HepG2 (cell line): ENCODE results near the gene PIEZO1. TPM values are rescaled to one million over a fixed set of nuclear protein-coding genes. Genes with fewer than 3 reads are reported as not detected.
A peak's percentile ranks its signal among the peaks of the same experiment; 100 is the strongest.

Experiments used
- AHR ChIP-seq: IDR thresholded peaks from 2 replicates; pipeline ENCODE4 v1.6.1; 2018; ENCODE audit warnings: missing genetic modification reagents, missing compliant biosample characterization
- HNRNPL ChIP-seq: fragments of 200-400 bp; formaldehyde crosslinking; IDR thresholded peaks from 2 replicates; pipeline ENCODE4 v1.6.1; 2017; ENCODE audit warnings: mild to moderate bottlenecking, low read depth, low read length
- HOXD1 ChIP-seq: sonication (generic); formaldehyde crosslinking; IDR thresholded peaks from 2 replicates; pipeline ENCODE4 v1.5.0; 2020; ENCODE audit warnings: missing genetic modification reagents
- KAT8 ChIP-seq: IDR thresholded peaks from 2 replicates; pipeline ENCODE4 v1.6.1; 2016; ENCODE audit warnings: missing genetic modification reagents, missing compliant biosample characterization
- MYC ChIP-seq: sonication (generic); formaldehyde crosslinking; IDR thresholded peaks from 2 replicates; pipeline ENCODE4 v1.9.0; 2021; ENCODE audit warnings: missing genetic modification reagents, borderline replicate concordance
- NRL ChIP-seq: sonication (generic); formaldehyde crosslinking; IDR thresholded peaks from 2 replicates; pipeline ENCODE4 v1.5.0; 2020; ENCODE audit warnings: missing genetic modification reagents, mild to moderate bottlenecking, moderate library complexity, borderline replicate concordance
- STAG1 ChIP-seq: sonication (generic); formaldehyde crosslinking; IDR thresholded peaks from 2 replicates; pipeline ENCODE4 v1.4.0; 2020; ENCODE audit warnings: missing genetic modification reagents
- THAP9 ChIP-seq: sonication (generic); formaldehyde crosslinking; IDR thresholded peaks from 2 replicates; pipeline ENCODE4; 2020; ENCODE audit warnings: missing genetic modification reagents, mild to moderate bottlenecking, borderline replicate concordance
- TRIM24 ChIP-seq: sonication (generic); formaldehyde crosslinking; IDR thresholded peaks from 2 replicates; pipeline ENCODE4 v1.8.0; 2022; ENCODE audit warnings: mild to moderate bottlenecking, missing genetic modification reagents
- ZFY ChIP-seq: sonication (generic); formaldehyde crosslinking; IDR thresholded peaks from 2 replicates; pipeline ENCODE4 v1.4.0; 2020; ENCODE audit warnings: missing genetic modification reagents
- ZGPAT ChIP-seq: IDR thresholded peaks from 2 replicates; pipeline ENCODE4 v1.6.1; 2016; ENCODE audit warnings: mild to moderate bottlenecking
- ZNF124 ChIP-seq: sonication (generic); formaldehyde crosslinking; IDR thresholded peaks from 2 replicates; pipeline ENCODE4 v1.4.0; 2020; ENCODE audit warnings: missing genetic modification reagents
- ZNF205 ChIP-seq: IDR thresholded peaks from 2 replicates; pipeline ENCODE4 v1.6.1; 2018; ENCODE audit warnings: missing biosample characterization, missing genetic modification reagents
- ZNF687 ChIP-seq: sonication (generic); formaldehyde crosslinking; IDR thresholded peaks from 2 replicates; pipeline ENCODE4 v1.5.1; 2020; ENCODE audit warnings: mild to moderate bottlenecking, missing genetic modification reagents, moderate library complexity
- polyA plus RNA-seq, 8 experiments: library from polyadenylated mRNA; depleted of rRNA in 3 of 8; stranded (reverse) in 7 of 8; unstranded in 1 of 8; fragments of >200 nt; fragmentation: Illumina TruSeq in 4 of 8; extraction: Trizol in 4 of 8; gene quantifications; 2 replicates each; pipeline versions ENCODE4 v1.2.1 to v1.2.3, GENCODE V29; 2011 to 2016; ENCODE audit warnings: low read depth in 4 of 8, missing spikeins in 1 of 8, mixed read lengths in 1 of 8; ENCODE audit not compliant: insufficient read depth in 1 of 8
- total RNA-seq, 5 experiments: library from RNA; depleted of rRNA; stranded (reverse); fragments of >200 nt; fragmentation: Illumina TruSeq; extraction: Trizol; gene quantifications; 2 replicates each; pipeline ENCODE4 v1.2.3, GENCODE V29; 2016; ENCODE audit warnings: low read depth in 1 of 5
- TF ChIP-seq, protein P1 (sequence below): sonication (generic); formaldehyde crosslinking; IDR thresholded peaks from 2 replicates; pipeline ENCODE4 v1.5.1; 2020; ENCODE audit warnings: mild to moderate bottlenecking, moderate library complexity, missing genetic modification reagents
- TF ChIP-seq, protein P2 (sequence below): sonication (generic); formaldehyde crosslinking; IDR thresholded peaks from 2 replicates; pipeline ENCODE4 v1.4.0; 2020; ENCODE audit warnings: missing genetic modification reagents

Gene PIEZO1
- total and polyA plus RNA-seq, 2 of the 13 experiments (the other 11 are each of a cell fraction or from before 2014, with no cell fraction given) = 67.9 to 85.0 TPM

DNA sequence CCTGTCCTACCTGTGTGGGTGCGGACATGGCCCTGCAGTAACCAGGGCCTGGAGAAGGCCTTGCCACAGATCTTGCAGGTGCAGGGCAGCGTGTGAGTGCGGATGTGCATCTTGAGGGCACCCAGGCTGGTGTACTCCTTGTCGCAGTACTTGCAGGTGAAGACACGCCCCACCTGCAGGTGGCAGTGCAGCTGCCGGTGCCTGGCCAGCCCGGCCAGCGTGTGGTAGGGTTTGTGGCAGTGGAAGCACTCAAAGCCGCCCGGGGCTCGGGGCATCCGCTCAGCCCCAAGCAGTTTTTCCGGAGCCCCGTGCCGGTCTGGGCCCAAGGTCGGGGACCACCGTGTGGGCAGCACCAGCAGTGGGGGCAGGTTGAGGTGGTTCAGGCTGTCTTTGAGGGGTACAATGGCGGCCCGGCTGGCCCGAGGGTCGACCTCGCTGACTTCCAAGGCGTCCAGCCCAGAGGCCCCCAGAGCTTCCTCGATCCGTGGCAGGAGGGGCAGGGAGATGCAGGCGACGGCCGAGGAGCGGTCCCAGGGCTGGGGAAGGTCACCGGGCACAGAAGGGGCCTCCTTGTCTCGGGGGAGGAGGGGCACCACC lies 103.8 kb downstream of the PIEZO1 start (continued):
- TF ChIP-seq ZNF687 (CRISPR knock-in tag) = peak; percentile 61
- peak; percentile 36; the same call in 1 of the 2 replicates for TF ChIP-seq AHR (CRISPR knock-in tag)
- 0 out of 2 replicates have a peak, but pooled peaks have one; percentile 50 for TF ChIP-seq ZNF205
- TF ChIP-seq KAT8 = 0 out of 2 replicates have a peak, but pooled peaks have one; percentile 21
- 0 out of 2 replicates have a peak, but pooled peaks have one; percentile 55 for TF ChIP-seq TRIM24 (CRISPR knock-in tag)
- peak; percentile 78 for TF ChIP-seq HNRNPL
- TF ChIP-seq NRL (CRISPR knock-in tag) = peak; percentile 20; the same call in 1 of the 2 replicates
- peak; percentile 39; the same call in 1 of the 2 replicates for TF ChIP-seq ZFY (CRISPR knock-in tag)
- peak; percentile 71 for TF ChIP-seq STAG1 (CRISPR knock-in tag)
- peak; percentile 34; the same call in 1 of the 2 replicates for TF ChIP-seq ZGPAT (CRISPR knock-in tag)
- TF ChIP-seq HOXD1 (CRISPR knock-in tag) = no peak
- peak; percentile 59; the same call in 1 of the 2 replicates for TF ChIP-seq MYC
- TF ChIP-seq, protein P1, sequence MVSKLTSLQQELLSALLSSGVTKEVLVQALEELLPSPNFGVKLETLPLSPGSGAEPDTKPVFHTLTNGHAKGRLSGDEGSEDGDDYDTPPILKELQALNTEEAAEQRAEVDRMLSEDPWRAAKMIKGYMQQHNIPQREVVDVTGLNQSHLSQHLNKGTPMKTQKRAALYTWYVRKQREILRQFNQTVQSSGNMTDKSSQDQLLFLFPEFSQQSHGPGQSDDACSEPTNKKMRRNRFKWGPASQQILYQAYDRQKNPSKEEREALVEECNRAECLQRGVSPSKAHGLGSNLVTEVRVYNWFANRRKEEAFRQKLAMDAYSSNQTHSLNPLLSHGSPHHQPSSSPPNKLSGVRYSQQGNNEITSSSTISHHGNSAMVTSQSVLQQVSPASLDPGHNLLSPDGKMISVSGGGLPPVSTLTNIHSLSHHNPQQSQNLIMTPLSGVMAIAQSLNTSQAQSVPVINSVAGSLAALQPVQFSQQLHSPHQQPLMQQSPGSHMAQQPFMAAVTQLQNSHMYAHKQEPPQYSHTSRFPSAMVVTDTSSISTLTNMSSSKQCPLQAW (CRISPR knock-in tag) = peak; percentile 60; the same call in 1 of the 2 replicates
- TF ChIP-seq, protein P2, sequence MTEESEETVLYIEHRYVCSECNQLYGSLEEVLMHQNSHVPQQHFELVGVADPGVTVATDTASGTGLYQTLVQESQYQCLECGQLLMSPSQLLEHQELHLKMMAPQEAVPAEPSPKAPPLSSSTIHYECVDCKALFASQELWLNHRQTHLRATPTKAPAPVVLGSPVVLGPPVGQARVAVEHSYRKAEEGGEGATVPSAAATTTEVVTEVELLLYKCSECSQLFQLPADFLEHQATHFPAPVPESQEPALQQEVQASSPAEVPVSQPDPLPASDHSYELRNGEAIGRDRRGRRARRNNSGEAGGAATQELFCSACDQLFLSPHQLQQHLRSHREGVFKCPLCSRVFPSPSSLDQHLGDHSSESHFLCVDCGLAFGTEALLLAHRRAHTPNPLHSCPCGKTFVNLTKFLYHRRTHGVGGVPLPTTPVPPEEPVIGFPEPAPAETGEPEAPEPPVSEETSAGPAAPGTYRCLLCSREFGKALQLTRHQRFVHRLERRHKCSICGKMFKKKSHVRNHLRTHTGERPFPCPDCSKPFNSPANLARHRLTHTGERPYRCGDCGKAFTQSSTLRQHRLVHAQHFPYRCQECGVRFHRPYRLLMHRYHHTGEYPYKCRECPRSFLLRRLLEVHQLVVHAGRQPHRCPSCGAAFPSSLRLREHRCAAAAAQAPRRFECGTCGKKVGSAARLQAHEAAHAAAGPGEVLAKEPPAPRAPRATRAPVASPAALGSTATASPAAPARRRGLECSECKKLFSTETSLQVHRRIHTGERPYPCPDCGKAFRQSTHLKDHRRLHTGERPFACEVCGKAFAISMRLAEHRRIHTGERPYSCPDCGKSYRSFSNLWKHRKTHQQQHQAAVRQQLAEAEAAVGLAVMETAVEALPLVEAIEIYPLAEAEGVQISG (CRISPR knock-in tag) = peak; percentile 67
- 0 out of 2 replicates have a peak, but pooled peaks have one; percentile 14 for TF ChIP-seq ZNF124
- TF ChIP-seq THAP9 = peak; percentile 40; the same call in 1 of the 2 replicates
